ENCODE results near the gene PCDHA1. TPM values are rescaled to one million over a fixed set of nuclear protein-coding genes. Genes with fewer than 3 reads are reported as not detected.
A peak's percentile ranks its signal among the peaks of the same experiment; 100 is the strongest.

The PCDHA1 gene
- total RNA-seq, 1 experiment from 2014 or later = not detected

GRCh38 chr5:140855772-140856674 is 70.1 kb downstream of the PCDHA1 start, which contains the start of gene PCDHA10:
Gene PCDHA10 (plus strand): TSS chr5:140855897. CDS start chr5:140856049, 152 bp downstream.
- ChIA-PET POLR2A (no interaction called here), CTCF (interaction anchor here (1.1 to 1.3 kb wide), 4 partner anchors 9 to 708 kb away, joined by 3 to 9 read pairs (median 4); no protein-coding TSS in a partner anchor)

More at GRCh38 chr5:140855772-140856674, 70.1 kb downstream of the PCDHA1 start, which contains the start of gene PCDHA10:
- H3K4me1 ChIP-seq (ENCODE audit: control insufficient read depth in 1 of 2, insufficient read depth in 2 of 2, low read length in 2 of 2) = no peaks in the 10 kb centered on the region
- no peak within 1 kb of the TSS for H3K27ac ChIP-seq (ENCODE audit: low read depth, low read length)
- no peaks in the 10 kb centered on the region for H3K27me3 ChIP-seq (ENCODE audit: insufficient read depth, low read length)
- H4K20me1 ChIP-seq (ENCODE audit: insufficient read depth) = no peaks in the 10 kb centered on the region
- H3K9me2 ChIP-seq (ENCODE audit: insufficient read depth) = no peaks in the 10 kb centered on the region
- H3K79me2 ChIP-seq (ENCODE audit: insufficient read depth, low read length) = no peaks in the 10 kb centered on the region
- H3K4me3 ChIP-seq (replicated peaks in 1 of 2; ENCODE audit: low read depth in 1 of 2, low read length in 2 of 2) = no peak within 1 kb of the TSS
- H3K9ac ChIP-seq (ENCODE audit: low read length) = no peak within 1 kb of the TSS
- no peak for ATAC-seq
- TF ChIP-seq EZH2 (IDR thresholded peaks at IDR 0.05) = no peak
- TF ChIP-seq RAD21 (IDR thresholded peaks at IDR 0.05; ENCODE audit: low read depth) = peak; percentile 68
- peak; percentile 29 to 52 (median 43); a peak in 3 of 6 replicates for TF ChIP-seq CTCF (IDR thresholded peaks at IDR 0.05 in 2 of 3, conservative IDR thresholded peaks at IDR 0.05 in 1 of 3; ENCODE audit: borderline replicate concordance in 1 of 3, insufficient read depth in 1 of 3, low read depth in 2 of 3, low read length in 2 of 3)
- RAD21 ChIA-PET (ENCODE audit: low non-redundant PET in 1 of 2, low total read pairs in 2 of 2, uncharacterized antibody in 2 of 2, unreplicated experiment in 2 of 2) = no interaction called here
- peak within 1 kb of the TSS; percentile 58 for H2AFZ ChIP-seq (ENCODE audit: low read depth, low read length, poor library complexity, severe bottlenecking)
- BruUV-seq (replicated peaks) = no TSS peak
- H3K9me3 ChIP-seq (ENCODE audit: control insufficient read depth in 1 of 2, insufficient read depth in 1 of 2, low read depth in 1 of 2, low read length in 2 of 2) = no peaks in the 10 kb centered on the region
- no peak within 1 kb of the TSS for H3K4me2 ChIP-seq (ENCODE audit: low read length)
- intact Hi-C loops (cut with micrococcal nuclease) = loop anchor here (1.0 to 10.0 kb wide), 2 partner anchors 185 to 709 kb away; no protein-coding TSS in a partner anchor
- peak; percentile 42 for DNase-seq (ENCODE audit: low read depth, low spot score)
- H3K36me3 ChIP-seq (ENCODE audit: control insufficient read depth in 1 of 2, insufficient read depth in 2 of 2, low read length in 2 of 2) = no peaks in the 10 kb centered on the region

Data from HCT116 (cell line).